KMS-11 (cell line): ENCODE measurements around the gene GPR84.

ENCODE experiments used
- H2AFZ ChIP-seq: fragments of 200-600 bp; sonication (generic); 2 replicates; pipeline ENCODE4 v1.6.1; 2016; ENCODE audit warnings: antibody characterized with exemption, mixed run types, low read depth
- H3K27ac ChIP-seq: fragments of 200-600 bp; sonication (generic); 2 replicates; pipeline ENCODE4 v1.6.1; 2016; ENCODE audit warnings: mild to moderate bottlenecking, mixed run types
- H3K27me3 ChIP-seq: fragments of 200-600 bp; sonication (generic); 2 replicates; pipeline ENCODE4 v1.6.1; 2017; ENCODE audit warnings: mild to moderate bottlenecking, low read depth, mixed run types, moderate library complexity; ENCODE audit not compliant: insufficient read depth
- H3K36me3 ChIP-seq: fragments of 200-600 bp; sonication (generic); 2 replicates; pipeline ENCODE4 v1.6.1; 2017; ENCODE audit warnings: mild to moderate bottlenecking, mixed run types; ENCODE audit not compliant: insufficient read depth
- H3K4me1 ChIP-seq: fragments of 200-600 bp; sonication (generic); 2 replicates; pipeline ENCODE4 v1.6.1; 2016; ENCODE audit warnings: mild to moderate bottlenecking, low read depth, mixed run types; ENCODE audit not compliant: poor library complexity, severe bottlenecking
- H3K4me2 ChIP-seq: fragments of 200-600 bp; sonication (generic); 2 replicates; pipeline ENCODE4 v1.7.0; 2016; ENCODE audit warnings: mild to moderate bottlenecking, mixed run types
- H3K4me3 ChIP-seq: fragments of 200-600 bp; sonication (generic); IDR thresholded peaks from 2 replicates; pipeline ENCODE4 v1.6.1; 2017; ENCODE audit warnings: low read depth, low read length, mixed read lengths; ENCODE audit not compliant: insufficient read depth
- H3K79me2 ChIP-seq: fragments of 200-600 bp; sonication (generic); 2 replicates; pipeline ENCODE4 v1.6.1; 2016; ENCODE audit warnings: low read depth, mixed run types; ENCODE audit not compliant: insufficient read depth
- H3K9ac ChIP-seq: fragments of 200-600 bp; sonication (generic); 2 replicates; pipeline ENCODE4 v1.6.1; 2016; ENCODE audit warnings: mild to moderate bottlenecking, mixed run types
- H4K20me1 ChIP-seq: fragments of 200-600 bp; sonication (generic); 2 replicates; pipeline ENCODE4 v1.6.1; 2016; ENCODE audit warnings: mild to moderate bottlenecking, mixed run types; ENCODE audit not compliant: insufficient read depth
- CTCF ChIP-seq: fragments of 200-600 bp; sonication (generic); conservative IDR thresholded peaks from 2 replicates; pipeline ENCODE4 v1.6.1; 2017; ENCODE audit warnings: low read depth, mild to moderate bottlenecking, antibody characterized with exemption, low read length, moderate library complexity, mixed read lengths

GPR84 gene

GRCh38 chr12:54394281-54394719, 30.0 kb upstream of the GPR84 start:
- no peak overlapping the region for H3K27ac ChIP-seq
- H3K4me2 ChIP-seq, result no peak overlapping the region
- no peak overlapping the region for H2AFZ ChIP-seq
- H4K20me1 ChIP-seq, result no peaks in the 10 kb centered on the region
- no peak overlapping the region for H3K9ac ChIP-seq
- TF ChIP-seq CTCF, result peak; percentile 99
- no peaks in the 10 kb centered on the region for H3K79me2 ChIP-seq
- no peaks in the 10 kb centered on the region for H3K36me3 ChIP-seq
- no peak overlapping the region for H3K4me3 ChIP-seq
- peaks cover 11% of the 10 kb centered on the region; the same call in 1 of the 2 replicates for H3K27me3 ChIP-seq
- no peaks in the 10 kb centered on the region for H3K4me1 ChIP-seq

DNA sequence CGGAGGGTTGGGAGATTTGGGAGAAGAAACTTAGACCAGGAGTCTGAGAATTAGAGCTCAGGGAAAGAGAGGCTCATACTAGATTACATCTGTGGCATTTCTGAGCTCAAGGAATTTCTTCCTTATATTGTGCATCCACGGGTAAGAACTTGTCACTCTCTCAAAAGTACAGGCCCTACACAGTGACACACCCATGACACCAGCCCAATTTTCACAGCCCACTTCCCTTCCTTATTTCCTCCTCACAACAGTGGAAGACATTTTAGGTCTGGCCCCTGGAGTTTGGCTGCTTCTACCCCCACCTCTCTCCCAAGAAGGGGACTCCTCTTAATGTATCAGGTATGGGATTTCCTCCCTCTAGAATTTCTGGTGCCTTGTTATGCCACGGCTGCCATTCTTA, 29.5 kb upstream of the GPR84 start:
- Histone ChIP-seq H3K4me2 (no peak overlapping the region), H3K4me1 (no peaks in the 10 kb centered on the region), H3K79me2 (no peaks in the 10 kb centered on the region), H4K20me1 (no peaks in the 10 kb centered on the region), H2AFZ (no peak overlapping the region), H3K4me3 (no peak overlapping the region), H3K27ac (no peak overlapping the region), H3K36me3 (no peaks in the 10 kb centered on the region), H3K9ac (no peak overlapping the region), H3K27me3 (peaks cover 11% of the 10 kb centered on the region; the same call in 1 of the 2 replicates)
- no peak for TF ChIP-seq CTCF

GRCh38 chr12:54393207-54393609, 28.9 kb upstream of the GPR84 start:
- Histone ChIP-seq H3K27ac (no peak overlapping the region), H3K4me3 (no peak overlapping the region), H3K4me2 (no peak overlapping the region), H3K79me2 (no peaks in the 10 kb centered on the region), H3K9ac (no peak overlapping the region), H4K20me1 (no peaks in the 10 kb centered on the region), H3K36me3 (no peaks in the 10 kb centered on the region), H3K4me1 (no peaks in the 10 kb centered on the region), H2AFZ (no peak overlapping the region), H3K27me3 (peaks cover 11% of the 10 kb centered on the region; the same call in 1 of the 2 replicates)
- TF ChIP-seq CTCF, result no peak

- no peak overlapping the region for H2AFZ ChIP-seq
- H3K27me3 ChIP-seq, result peaks cover 11% of the 10 kb centered on the region; the same call in 1 of the 2 replicates
- H3K27ac ChIP-seq, result no peak overlapping the region
- no peaks in the 10 kb centered on the region for H3K79me2 ChIP-seq
- no peaks in the 10 kb centered on the region for H3K36me3 ChIP-seq
- no peak for TF ChIP-seq CTCF
- H3K9ac ChIP-seq, result no peak overlapping the region
- no peaks in the 10 kb centered on the region for H4K20me1 ChIP-seq
- no peak overlapping the region for H3K4me3 ChIP-seq
- H3K4me2 ChIP-seq, result no peak overlapping the region
- H3K4me1 ChIP-seq, result no peaks in the 10 kb centered on the region
These were observed 28.4 kb upstream of the GPR84 start for GRCh38 chr12:54392485-54393206.
